ENCODE data around the gene HIGD2A.

- TF ChIP-seq CTCF (IDR thresholded peaks at IDR 0.05; ENCODE audit: poor library complexity), result no peak
- TF ChIP-seq EZH2 (IDR thresholded peaks at IDR 0.05; ENCODE audit: borderline replicate concordance), result no peak
- no peak for TF ChIP-seq EZH2phosphoT487 (IDR thresholded peaks at IDR 0.05; ENCODE audit: low read depth, severe bottlenecking, unreplicated experiment)
These were observed 50.6 kb downstream of the HIGD2A start for GRCh38 chr5:176438959-176439757.

All from hepatocyte (in vitro differentiated cells).